Mesenchymal stem cell (in vitro differentiated cells and primary cell): Measurements from ENCODE around the gene TBC1D22A.

Source experiments
- DNase-seq: peaks from one replicate; pipeline ENCODE4 v3.0.0-alpha.2; 2013
- H2AFZ ChIP-seq: one replicate; pipeline ENCODE4 v1.6.1; 2013; ENCODE audit warnings: low read depth, mild to moderate bottlenecking, control low read depth, inconsistent platforms, low read length, moderate library complexity
- H2AK5ac ChIP-seq: 2 replicates; pipeline ENCODE4 v1.6.1; 2013; ENCODE audit warnings: low read length, moderate library complexity, mild to moderate bottlenecking, inconsistent platforms; ENCODE audit not compliant: severe bottlenecking
- H2BK120ac ChIP-seq: one replicate; pipeline ENCODE4 v1.6.1; 2013; ENCODE audit warnings: low read depth, mild to moderate bottlenecking, inconsistent platforms, low read length, moderate library complexity
- H2BK12ac ChIP-seq, 2 experiments: one replicate each; pipeline ENCODE4 v1.6.1; 2013; ENCODE audit warnings: inconsistent platforms in 2 of 2, low read length in 2 of 2, mild to moderate bottlenecking in 2 of 2, moderate library complexity in 2 of 2, control low read depth in 1 of 2
- H2BK15ac ChIP-seq: one replicate; pipeline ENCODE4 v1.6.1; 2013; ENCODE audit warnings: mild to moderate bottlenecking, low read depth, inconsistent platforms; ENCODE audit not compliant: poor library complexity, severe bottlenecking
- H2BK5ac ChIP-seq: 2 replicates; pipeline ENCODE4 v1.6.1; 2013; ENCODE audit warnings: low read depth, mild to moderate bottlenecking, low read length, control low read depth, inconsistent platforms; ENCODE audit not compliant: poor library complexity, severe bottlenecking
- H3K14ac ChIP-seq, 2 experiments: one replicate each; pipeline ENCODE4 v1.6.1; 2013; ENCODE audit warnings: inconsistent platforms in 2 of 2, low read length in 2 of 2, control low read depth in 1 of 2, mild to moderate bottlenecking in 1 of 2, moderate library complexity in 1 of 2
- H3K18ac ChIP-seq, 2 experiments: one replicate each; pipeline ENCODE4 v1.6.1; 2013; ENCODE audit warnings: inconsistent platforms in 2 of 2, low read length in 2 of 2, control low read depth in 1 of 2, low read depth in 1 of 2, mild to moderate bottlenecking in 1 of 2
- H3K23ac ChIP-seq, 2 experiments: one replicate each; pipeline ENCODE4 v1.6.1; 2013; ENCODE audit warnings: inconsistent platforms in 2 of 2, low read length in 2 of 2, mild to moderate bottlenecking in 2 of 2, moderate library complexity in 2 of 2, control low read depth in 1 of 2
- H3K27ac ChIP-seq: 2 replicates; pipeline ENCODE4 v1.5.1; 2013; ENCODE audit warnings: mild to moderate bottlenecking, moderate library complexity, low read length, control low read depth, inconsistent platforms; ENCODE audit not compliant: poor library complexity, severe bottlenecking
- H3K27me3 ChIP-seq, 2 experiments: 2 replicates each; pipeline versions ENCODE4 v1.6.1 to v1.7.0; 2013; ENCODE audit warnings: low read length in 2 of 2, mild to moderate bottlenecking in 2 of 2, moderate library complexity in 2 of 2, control low read depth in 1 of 2, inconsistent platforms in 1 of 2; ENCODE audit not compliant: control insufficient read depth in 1 of 2, insufficient read depth in 1 of 2
- H3K36me3 ChIP-seq, 2 experiments: 2 replicates each; pipeline versions ENCODE4 v1.6.1 to v1.7.0; 2013; ENCODE audit warnings: low read length in 2 of 2, control low read depth in 1 of 2, inconsistent platforms in 1 of 2, low read depth in 1 of 2, mild to moderate bottlenecking in 1 of 2; ENCODE audit not compliant: insufficient read depth in 2 of 2, control insufficient read depth in 1 of 2
- H3K4ac ChIP-seq, 2 experiments: one replicate each; pipeline ENCODE4 v1.6.1; 2013; ENCODE audit warnings: inconsistent platforms in 2 of 2, low read length in 2 of 2, mild to moderate bottlenecking in 2 of 2, moderate library complexity in 2 of 2, control low read depth in 1 of 2, low read depth in 1 of 2
- H3K4me1 ChIP-seq: 2 replicates; pipeline ENCODE4 v1.6.1; 2013; ENCODE audit warnings: low read depth, low read length, control low read depth; ENCODE audit not compliant: control insufficient read depth, insufficient read depth
- H3K4me2 ChIP-seq: 2 replicates; pipeline ENCODE4 v1.6.1; 2013; ENCODE audit warnings: low read length, mild to moderate bottlenecking, inconsistent platforms; ENCODE audit not compliant: poor library complexity, severe bottlenecking
- H3K4me3 ChIP-seq, 2 experiments: 2 replicates each; pipeline versions ENCODE4 v1.5.1 to v1.7.0; 2013; ENCODE audit warnings: low read length in 2 of 2, mild to moderate bottlenecking in 2 of 2, control low read depth in 1 of 2, low read depth in 1 of 2; ENCODE audit not compliant: insufficient read depth in 1 of 2
- H3K79me1 ChIP-seq: replicated peaks from 2 replicates; pipeline ENCODE4 v1.6.1; 2013; ENCODE audit warnings: mild to moderate bottlenecking, control low read depth, low read length, inconsistent platforms; ENCODE audit not compliant: poor library complexity, severe bottlenecking
- H3K9ac ChIP-seq: 2 replicates; pipeline ENCODE4 v1.7.0; 2013; ENCODE audit warnings: mild to moderate bottlenecking, low read length, moderate library complexity
- H3K9me3 ChIP-seq: 2 replicates; pipeline ENCODE4 v1.7.0; 2013; ENCODE audit warnings: mild to moderate bottlenecking, low read length; ENCODE audit not compliant: control insufficient read depth
- H4K8ac ChIP-seq: one replicate; pipeline ENCODE4 v1.6.1; 2013; ENCODE audit warnings: inconsistent platforms, mild to moderate bottlenecking, low read length, moderate library complexity
- H4K91ac ChIP-seq: one replicate; pipeline ENCODE4 v1.6.1; 2013; ENCODE audit warnings: mild to moderate bottlenecking, low read length, inconsistent platforms
- WGBS: methylation state at CpG from one replicate; pipeline ENCODE4 v1.1.7; 2013; ENCODE audit warnings: mixed read lengths; 5-methylcytosine and 5-hydroxymethylcytosine counted together

The TBC1D22A gene

GRCh38 chr22:47039356-47039755, 276.9 kb downstream of the TBC1D22A start:
- Histone ChIP-seq H3K9me3 (no peaks in the 10 kb centered on the region), H2AFZ (no peak overlapping the region), H2BK120ac (no peak overlapping the region), H3K27ac (no peak overlapping the region), H3K79me1 (peaks cover 20% of the 10 kb centered on the region), H3K9ac (no peak overlapping the region), H3K4ac (no peak overlapping the region), H3K27me3 (no peaks in the 10 kb centered on the region), H4K91ac (no peak overlapping the region), H3K18ac (no peak overlapping the region), H3K4me1 (peaks cover 51% of the 10 kb centered on the region), H3K4me3 (no peak overlapping the region), H2BK5ac (no peak overlapping the region), H3K4me2 (no peak overlapping the region), H2BK12ac (no peak overlapping the region), H3K36me3 (peaks cover 0 to 25% of the 10 kb centered on the region in 2 experiments), H3K14ac (no peak overlapping the region), H4K8ac (no peak overlapping the region), H3K23ac (no peak overlapping the region), H2AK5ac (no peak overlapping the region), H2BK15ac (no peak overlapping the region)
- DNase-seq, result no peak
- 99% methylated on average over 3 of the region's 5 CpGs for WGBS

GRCh38 chr22:47040486-47041270, 278.2 kb downstream of the TBC1D22A start:
- no peak overlapping the region for H3K14ac ChIP-seq
- H2BK120ac ChIP-seq, result no peak overlapping the region
- no peak for DNase-seq
- peaks cover 45% of the 10 kb centered on the region for H3K4me1 ChIP-seq
- no peak overlapping the region for H3K4ac ChIP-seq
- H3K27me3 ChIP-seq, result no peaks in the 10 kb centered on the region
- no peak overlapping the region for H2AFZ ChIP-seq
- no peak overlapping the region for H2AK5ac ChIP-seq
- H3K36me3 ChIP-seq, result peaks cover 0 to 27% of the 10 kb centered on the region in 2 experiments
- no peaks in the 10 kb centered on the region for H3K9me3 ChIP-seq
- H2BK15ac ChIP-seq, result no peak overlapping the region
- no peak overlapping the region for H3K18ac ChIP-seq
- no peak overlapping the region for H3K23ac ChIP-seq
- no peak overlapping the region for H2BK5ac ChIP-seq
- H3K27ac ChIP-seq, result no peak overlapping the region
- H3K9ac ChIP-seq, result no peak overlapping the region
- no peak overlapping the region for H3K4me3 ChIP-seq
- H4K91ac ChIP-seq, result no peak overlapping the region
- no peak overlapping the region for H4K8ac ChIP-seq
- H2BK12ac ChIP-seq, result no peak overlapping the region
- 88% methylated on average over 24 of the region's 25 CpGs for WGBS
- H3K4me2 ChIP-seq, result no peak overlapping the region
- peaks cover 24% of the 10 kb centered on the region for H3K79me1 ChIP-seq

- 91% methylated on average over 27 of the region's 27 CpGs for whole genome bisulfite sequencing
- H3K4me2 ChIP-seq, result no peak overlapping the region
- no peak for DNase-seq
- H3K27ac ChIP-seq, result no peak overlapping the region
- H3K9ac ChIP-seq, result no peak overlapping the region
- H3K23ac ChIP-seq, result no peak overlapping the region
- H2BK12ac ChIP-seq, result no peak overlapping the region
- no peaks in the 10 kb centered on the region for H3K27me3 ChIP-seq
- H2BK5ac ChIP-seq, result no peak overlapping the region
- no peak overlapping the region for H2BK120ac ChIP-seq
- no peak overlapping the region for H3K4ac ChIP-seq
- no peak overlapping the region for H3K14ac ChIP-seq
- H3K79me1 ChIP-seq, result peaks cover 27% of the 10 kb centered on the region
- H3K4me3 ChIP-seq, result no peak overlapping the region
- H4K91ac ChIP-seq, result no peak overlapping the region
- H3K18ac ChIP-seq, result no peak overlapping the region
- H4K8ac ChIP-seq, result no peak overlapping the region
- H3K9me3 ChIP-seq, result no peaks in the 10 kb centered on the region
- peaks cover 0 to 23% of the 10 kb centered on the region in 2 experiments for H3K36me3 ChIP-seq
- no peak overlapping the region for H2AFZ ChIP-seq
- H2AK5ac ChIP-seq, result no peak overlapping the region
- H2BK15ac ChIP-seq, result no peak overlapping the region
- peaks cover 39% of the 10 kb centered on the region for H3K4me1 ChIP-seq
Measured at GRCh38 chr22:47041271-47042115, 279.0 kb downstream of the TBC1D22A start.

- H3K9me3 ChIP-seq, result no peaks in the 10 kb centered on the region
- no peak overlapping the region for H2BK12ac ChIP-seq
- H2BK120ac ChIP-seq, result no peak overlapping the region
- peaks cover 0 to 18% of the 10 kb centered on the region in 2 experiments for H3K36me3 ChIP-seq
- 97% methylated on average over 11 of the region's 11 CpGs for WGBS
- no peaks in the 10 kb centered on the region for H3K27me3 ChIP-seq
- no peak overlapping the region for H3K4ac ChIP-seq
- H3K27ac ChIP-seq, result no peak overlapping the region
- H3K4me2 ChIP-seq, result no peak overlapping the region
- H4K91ac ChIP-seq, result no peak overlapping the region
- no peak overlapping the region for H3K9ac ChIP-seq
- no peak overlapping the region for H3K14ac ChIP-seq
- H3K23ac ChIP-seq, result no peak overlapping the region
- H2BK5ac ChIP-seq, result no peak overlapping the region
- H4K8ac ChIP-seq, result no peak overlapping the region
- H2BK15ac ChIP-seq, result no peak overlapping the region
- no peak overlapping the region for H3K4me3 ChIP-seq
- H2AFZ ChIP-seq, result no peak overlapping the region
- peaks cover 26% of the 10 kb centered on the region for H3K79me1 ChIP-seq
- no peak overlapping the region for H2AK5ac ChIP-seq
- no peak overlapping the region for H3K18ac ChIP-seq
- DNase-seq, result no peak
- peaks cover 38% of the 10 kb centered on the region for H3K4me1 ChIP-seq
Measured at GRCh38 chr22:47042116-47042825, 279.8 kb downstream of the TBC1D22A start.
